GM21367 (cell line): ENCODE data around the gene DDAH2.

Experiments
- ATAC-seq: cut with Tn5 transposase; IDR thresholded peaks from one replicate; pipeline ENCODE4 v1.9.1; 2021; ENCODE audit not compliant: unreplicated experiment

The DDAH2 gene

GRCh38 chr6:31728767-31729514 lies at the start of gene DDAH2:
TSS of gene DDAH2 (minus strand) at chr6:31729299. CDS start at chr6:31729161, 138 bp downstream.
- ATAC-seq = no peak

- no peak for ATAC-seq
Observed at GRCh38 chr6:31778193-31778592, 49.1 kb upstream of the DDAH2 start.

GRCh38 chr6:31777667-31778050 lies 48.6 kb upstream of the DDAH2 start:
- ATAC-seq = no peak

GRCh38 chr6:31776989-31777666 lies 48.0 kb upstream of the DDAH2 start, which contains the start of gene VWA7:
TSS of gene VWA7 (minus strand) at chr6:31777328. CDS start at chr6:31776779, 549 bp downstream.
- peak; percentile 49 for ATAC-seq

GRCh38 chr6:31776485-31776988 lies 47.4 kb upstream of the DDAH2 start:
- ATAC-seq = no peak

GRCh38 chr6:31775633-31776484 lies 46.8 kb upstream of the DDAH2 start:
- ATAC-seq = no peak

GRCh38 chr6:31775184-31775583 lies 46.1 kb upstream of the DDAH2 start:
- no peak for ATAC-seq

- ATAC-seq = no peak
Observed at GRCh38 chr6:31771992-31772358, 42.9 kb upstream of the DDAH2 start.

- ATAC-seq = no peak
Observed at GRCh38 chr6:31770860-31771259, 41.8 kb upstream of the DDAH2 start.

GRCh38 chr6:31769684-31770371 lies 40.7 kb upstream of the DDAH2 start:
- ATAC-seq = no peak

- ATAC-seq = no peak
Observed at GRCh38 chr6:31768363-31769257, 39.5 kb upstream of the DDAH2 start.

GRCh38 chr6:31767096-31767645 lies 38.1 kb upstream of the DDAH2 start:
- no peak for ATAC-seq

- ATAC-seq = no peak
Observed at GRCh38 chr6:31765910-31766794, 37.1 kb upstream of the DDAH2 start.

- ATAC-seq = no peak
Observed at GRCh38 chr6:31765559-31765909, 36.4 kb upstream of the DDAH2 start.

- no peak for ATAC-seq
Observed at GRCh38 chr6:31764198-31764597, 35.1 kb upstream of the DDAH2 start.

- no peak for ATAC-seq
Observed at GRCh38 chr6:31763619-31763940, 34.5 kb upstream of the DDAH2 start.

GRCh38 chr6:31762878-31763618 lies 33.9 kb upstream of the DDAH2 start:
- no peak for ATAC-seq

GRCh38 chr6:31762356-31762755 lies 33.3 kb upstream of the DDAH2 start, which contains the start of gene SAPCD1:
TSS of gene SAPCD1 (plus strand) at chr6:31762656. CDS start at chr6:31763055, 399 bp downstream.
- no peak for ATAC-seq
